Ureter (tissue), 1 donor: ENCODE data around the gene C19orf85. TPM values are rescaled to one million over a fixed set of nuclear protein-coding genes. Genes with fewer than 3 reads are reported as not detected.
"Not testable (repeated sequence)": the region's sequence is repeated elsewhere in the genome, so short reads cannot be mapped to it uniquely, and the experiment has no call there.

ENCODE experiments used
- DNase-seq: peaks from one replicate; pipeline ENCODE4 v3.0.0-alpha.2; 2020; ENCODE audit warnings: low spot score
- total RNA-seq: library from RNA; stranded (reverse); gene quantifications from one replicate; pipeline ENCODE4 v1.2.4, GENCODE V29; 2023
- donor health status: DM: yes; HTN: yes; CAD: no.

The C19orf85 gene
- total RNA-seq, 1 donor from 2014 or later: not detected

DNA sequence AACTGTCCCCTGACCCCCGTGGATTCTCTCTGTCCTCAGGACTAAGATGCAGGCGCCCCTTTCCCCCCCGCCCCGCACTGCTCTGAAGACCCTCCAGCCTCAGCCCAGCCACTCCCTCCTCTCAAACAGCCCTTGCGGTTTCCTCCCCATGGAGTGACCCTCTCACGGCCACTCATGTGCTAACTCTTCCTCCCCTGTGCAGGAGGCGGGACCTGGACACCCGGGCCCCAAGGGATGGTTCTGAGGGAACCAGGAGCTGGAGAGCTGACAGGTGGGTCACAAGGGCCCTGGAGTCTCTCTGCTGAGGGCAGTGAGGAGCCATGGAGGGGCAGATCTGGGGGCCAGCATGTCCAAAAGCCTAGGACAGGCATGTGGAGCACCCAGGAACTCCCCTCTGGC is 5.0 kb downstream of the C19orf85 start:
- no peak for DNase-seq

DNA sequence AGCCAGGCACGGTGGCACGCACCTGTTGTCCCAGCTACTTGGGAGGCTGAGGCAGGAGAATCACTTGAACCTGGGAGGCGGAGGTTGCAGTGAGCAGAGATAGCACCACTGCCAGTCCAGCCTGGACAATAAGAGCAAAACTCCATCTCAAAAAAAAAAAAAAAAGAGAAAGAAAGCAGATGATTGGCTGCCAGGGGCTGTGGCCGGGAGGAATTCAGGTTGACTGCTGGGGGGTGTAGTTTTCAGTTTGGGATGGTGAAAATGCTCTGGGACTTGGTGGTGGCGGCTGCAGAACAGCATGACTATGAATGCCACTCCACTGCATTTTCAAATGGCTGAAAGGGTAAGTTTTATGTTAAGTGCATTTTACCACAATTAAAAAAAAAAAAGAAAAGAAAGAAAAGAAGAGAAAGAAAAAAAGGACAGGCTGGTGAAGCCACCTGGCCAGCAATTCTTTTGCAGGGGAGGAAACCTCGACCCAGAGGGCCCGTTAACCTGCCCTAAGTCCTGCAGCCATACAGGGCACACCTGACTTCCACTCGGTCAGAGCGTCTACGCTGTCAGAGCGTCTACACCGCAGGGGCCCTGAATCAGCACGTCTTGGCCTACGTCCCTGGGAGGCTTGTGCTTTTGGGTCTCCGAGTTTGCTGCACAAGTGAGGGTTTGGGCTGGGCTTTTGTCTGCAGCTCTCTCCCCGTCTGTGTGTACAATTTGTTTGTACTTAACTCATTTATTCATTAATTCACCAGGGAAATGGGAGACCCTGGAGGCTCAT is 6.7 kb downstream of the C19orf85 start:
- no peak for DNase-seq

DNA sequence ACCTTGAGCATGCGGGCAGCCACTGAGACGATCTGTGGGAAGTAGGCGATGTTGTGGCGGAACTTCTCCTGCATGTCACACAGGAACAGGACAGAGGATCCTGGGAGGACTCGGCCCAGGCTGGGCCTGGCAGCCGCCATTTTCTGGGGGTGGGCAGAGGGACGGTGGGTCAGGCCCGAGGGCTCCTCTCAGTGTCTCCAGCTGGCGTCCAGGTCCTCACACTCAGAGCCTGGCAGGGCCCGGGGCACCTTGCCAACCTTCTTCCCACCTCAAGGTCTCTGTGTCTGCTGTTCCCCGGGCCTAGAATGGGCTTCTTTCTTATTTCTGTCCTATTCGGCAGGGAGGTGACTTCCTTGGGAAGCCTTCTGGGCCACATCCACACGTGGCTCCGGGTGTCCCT is 8.2 kb downstream of the C19orf85 start:
- DNase-seq: no peak

- no peak for DNase-seq
These were observed 8.8 kb downstream of the C19orf85 start for GRCh38 chr19:55455576-55456235.

DNA sequence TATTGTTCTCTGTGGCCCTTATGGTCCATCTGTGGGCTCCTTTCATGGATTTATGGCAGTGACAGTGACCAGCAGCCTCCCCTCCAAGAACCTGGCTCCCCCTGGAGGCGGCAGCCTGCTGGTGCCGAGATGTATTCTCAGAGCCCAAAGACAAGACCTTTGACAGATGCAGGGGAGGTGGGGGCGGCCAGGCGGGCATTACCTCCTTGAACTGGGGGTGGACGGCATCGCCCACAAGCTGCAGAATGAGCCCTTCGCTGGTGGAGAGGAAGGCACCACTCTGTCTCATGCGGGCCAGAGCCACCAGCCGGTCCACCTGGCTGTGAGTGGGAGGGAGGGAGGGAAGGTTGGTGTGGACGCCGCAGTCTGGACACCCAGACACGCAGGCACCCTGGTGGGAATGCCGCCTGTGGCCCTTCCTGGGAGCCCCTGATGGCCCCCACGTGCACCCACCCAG is 9.7 kb downstream of the C19orf85 start:
- no peak for DNase-seq

GRCh38 chr19:55453511-55454260 is 10.9 kb downstream of the C19orf85 start:
- DNase-seq: no peak

GRCh38 chr19:55452749-55453346 is 11.7 kb downstream of the C19orf85 start:
- no peak for DNase-seq

- no peak for DNase-seq
These were observed 12.4 kb downstream of the C19orf85 start for GRCh38 chr19:55451965-55452748.

DNA sequence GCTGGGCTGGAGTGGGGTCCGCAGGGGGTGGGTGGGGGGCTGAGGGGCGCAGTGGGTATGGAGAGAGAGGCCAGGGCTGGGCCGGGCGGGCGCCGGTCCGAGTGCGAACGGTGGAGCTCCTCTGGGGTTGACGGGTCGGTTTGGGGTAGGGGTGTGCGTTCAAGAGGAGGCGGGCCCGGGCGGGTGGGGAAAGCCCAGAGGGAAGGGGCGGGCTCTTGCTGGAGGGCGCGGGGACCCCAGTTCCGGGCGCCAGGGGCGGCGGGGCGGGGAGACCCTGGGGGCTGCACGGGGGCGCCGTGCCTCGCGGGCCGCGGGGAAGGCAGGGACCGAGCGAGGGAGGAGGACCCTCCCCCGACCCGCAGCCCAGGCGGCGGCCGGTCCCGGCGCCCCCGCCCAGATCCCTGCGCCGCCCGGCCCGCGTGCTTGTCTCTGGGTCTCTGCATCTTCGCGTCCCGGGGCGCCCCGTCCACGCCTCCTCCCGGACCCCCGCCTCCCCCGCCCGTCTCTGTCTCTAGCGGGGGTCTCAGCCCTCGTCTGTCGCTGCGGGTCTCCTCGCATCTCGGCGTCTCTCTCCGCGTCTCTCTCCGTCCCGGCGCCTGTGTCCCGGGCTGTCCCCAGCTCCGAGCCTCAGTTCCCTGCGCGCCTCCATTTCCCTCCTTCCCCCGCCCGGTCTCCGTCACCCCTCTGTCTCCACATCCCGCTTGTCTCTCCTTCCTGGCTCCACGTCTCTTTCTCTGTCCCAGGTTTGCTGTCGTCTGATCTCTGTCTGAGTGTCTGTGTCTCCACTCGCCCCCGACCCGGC is 13.2 kb downstream of the C19orf85 start:
- DNase-seq: no peak

DNA sequence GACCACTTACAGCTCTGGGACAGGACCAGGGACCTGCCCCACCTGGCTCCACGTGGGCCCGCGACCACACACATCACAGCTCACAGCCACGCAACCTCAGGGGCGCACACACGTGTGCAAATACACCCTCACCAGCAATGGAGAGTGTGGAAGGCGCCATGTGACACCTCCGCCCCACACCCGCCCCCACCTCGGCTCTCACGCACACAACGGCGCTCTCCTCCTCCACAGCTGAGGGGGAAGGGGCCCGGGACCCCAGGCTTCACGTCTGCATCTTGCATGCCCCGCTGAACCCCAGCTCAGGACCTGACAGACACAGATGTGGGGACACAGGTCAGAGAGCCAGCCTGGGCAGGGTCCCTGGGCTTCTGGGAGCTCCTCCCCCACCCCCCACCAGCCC is 15.1 kb downstream of the C19orf85 start:
- no peak for DNase-seq

GRCh38 chr19:55448175-55448490 is 16.4 kb downstream of the C19orf85 start:
- not testable (repeated sequence) for DNase-seq

- no peak for DNase-seq
These were observed 17.0 kb downstream of the C19orf85 start for GRCh38 chr19:55447421-55448174.

- peak; percentile 67 for DNase-seq
These were observed 18.5 kb downstream of the C19orf85 start for GRCh38 chr19:55446060-55446459.

GRCh38 chr19:55444646-55445045 is 19.9 kb downstream of the C19orf85 start:
- no peak for DNase-seq

- no peak for DNase-seq
These were observed 20.6 kb downstream of the C19orf85 start for GRCh38 chr19:55443824-55444480.

DNA sequence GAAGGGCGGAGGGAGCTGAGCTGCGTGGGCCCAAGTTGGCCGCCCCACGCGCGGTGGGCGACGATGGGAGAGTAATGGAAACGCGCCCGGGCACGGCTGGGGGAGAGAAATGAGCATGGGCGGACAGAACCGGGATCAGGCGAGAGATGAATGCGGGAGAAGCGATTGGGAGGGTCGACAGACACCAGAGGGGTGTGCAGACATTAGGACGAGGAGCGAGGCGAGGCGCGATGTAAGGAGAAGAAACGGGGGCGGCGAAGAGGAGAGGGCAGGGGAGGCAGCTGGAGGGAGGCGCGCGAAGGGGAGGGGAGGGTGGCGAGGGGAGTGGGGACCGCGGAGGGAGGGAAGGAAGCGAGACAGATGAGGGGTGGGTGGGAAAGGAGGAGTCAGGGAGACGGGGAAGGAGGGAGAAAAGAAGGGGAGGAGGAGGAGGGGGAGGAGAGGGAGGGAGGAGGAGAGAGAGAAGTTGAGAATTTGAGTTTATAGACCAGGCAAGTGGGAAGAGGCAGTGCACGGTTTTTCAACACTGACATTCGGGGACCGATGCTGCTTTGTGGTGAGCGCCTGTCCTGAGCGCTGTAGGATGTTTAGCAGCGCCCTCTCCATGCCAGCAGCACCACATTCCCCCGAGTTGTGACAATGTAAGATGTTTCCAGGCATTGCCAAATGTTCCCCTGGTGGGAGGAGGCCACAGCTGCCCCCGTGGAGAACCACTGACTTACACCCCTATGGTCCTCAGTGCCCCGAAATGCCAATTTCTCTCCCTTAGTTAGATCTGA is 21.3 kb downstream of the C19orf85 start, which contains the start of gene SHISA7:
Gene SHISA7, minus strand, starts transcription at position 256 of the 779 bp plus-strand sequence. CDS start 437 bp downstream, outside the sequence.
- DNase-seq: no peak

- no peak for DNase-seq
These were observed 22.1 kb downstream of the C19orf85 start for GRCh38 chr19:55442372-55442961.
